GM23338 (cell line): Measurements from ENCODE around the gene PSORS1C2. TPM values are rescaled to one million over a fixed set of nuclear protein-coding genes. Genes with fewer than 3 reads are reported as not detected.
A peak's percentile ranks its signal among the peaks of the same experiment; 100 is the strongest.

Source experiments
- ATAC-seq: fragments of 200-7000 bp; cut with Tn5 transposase; 3 replicates; pipeline ENCODE4 v1.9.1; 2020
- DNase-seq: peaks from one replicate; pipeline ENCODE4 v3.0.0-alpha.2; 2015; ENCODE audit warnings: low spot score
- H2AFZ ChIP-seq: fragments of 200-600 bp; sonication (generic); 2 replicates; pipeline ENCODE4 v1.8.0; 2016; ENCODE audit warnings: antibody characterized with exemption, mild to moderate bottlenecking, moderate library complexity
- H3F3A ChIP-seq: fragments of 200-600 bp; sonication (generic); replicated peaks from 2 replicates; pipeline ENCODE4 v1.8.0; 2017; ENCODE audit warnings: antibody characterized with exemption, mixed run types, low read depth
- H3K27ac ChIP-seq: fragments of 200-600 bp; sonication (generic); 2 replicates; pipeline ENCODE4 v1.6.1; 2016; ENCODE audit warnings: low read depth
- H3K27me3 ChIP-seq: fragments of 200-600 bp; sonication (generic); 2 replicates; pipeline ENCODE4 v1.8.0; 2016; ENCODE audit warnings: mild to moderate bottlenecking, mixed run types, moderate library complexity; ENCODE audit not compliant: insufficient read depth
- H3K36me3 ChIP-seq: fragments of 200-600 bp; sonication (generic); 2 replicates; pipeline ENCODE4 v1.8.0; 2016; ENCODE audit warnings: mild to moderate bottlenecking; ENCODE audit not compliant: insufficient read depth
- H3K4me1 ChIP-seq: fragments of 200-600 bp; sonication (generic); 2 replicates; pipeline ENCODE4 v1.8.0; 2016; ENCODE audit warnings: mild to moderate bottlenecking, moderate library complexity; ENCODE audit not compliant: insufficient read depth
- H3K4me2 ChIP-seq: fragments of 200-600 bp; sonication (generic); 2 replicates; pipeline ENCODE4 v1.7.1; 2017; ENCODE audit warnings: mixed run types
- H3K4me3 ChIP-seq: fragments of 200-600 bp; sonication (generic); 2 replicates; pipeline ENCODE4 v1.6.1; 2016; ENCODE audit warnings: mixed run types
- H3K79me2 ChIP-seq: fragments of 200-600 bp; sonication (generic); replicated peaks from 2 replicates; pipeline ENCODE4 v1.8.0; 2017; ENCODE audit warnings: mild to moderate bottlenecking; ENCODE audit not compliant: insufficient read depth
- H3K9me2 ChIP-seq: fragments of 200-600 bp; sonication (generic); 2 replicates; pipeline ENCODE4 v1.8.0; 2017; ENCODE audit not compliant: insufficient read depth
- H4K20me1 ChIP-seq: fragments of 200-600 bp; sonication (generic); replicated peaks from 2 replicates; pipeline ENCODE4 v1.8.0; 2017; ENCODE audit warnings: mild to moderate bottlenecking; ENCODE audit not compliant: insufficient read depth
- H3K27ac Mint-ChIP-seq: 2 replicates; pipeline ENCODE4 v1.8.0; 2020; ENCODE audit warnings: inconsistent platforms, mild to moderate bottlenecking, moderate library complexity, mixed read lengths
- H3K27me3 Mint-ChIP-seq: 3 replicates; pipeline ENCODE4 v1.8.0; 2022; ENCODE audit warnings: low read depth, mild to moderate bottlenecking, moderate library complexity, mixed read lengths, inconsistent platforms; ENCODE audit not compliant: insufficient read depth, poor library complexity
- H3K36me3 Mint-ChIP-seq: 3 replicates; pipeline ENCODE4 v1.8.0; 2021; ENCODE audit warnings: low read depth, mild to moderate bottlenecking, inconsistent platforms, moderate library complexity, mixed read lengths
- H3K4me1 Mint-ChIP-seq: 3 replicates; pipeline ENCODE4 v1.8.0; 2020; ENCODE audit warnings: mild to moderate bottlenecking, inconsistent platforms, mixed read lengths
- H3K4me3 Mint-ChIP-seq: 3 replicates; pipeline ENCODE4 v1.8.0; 2021; ENCODE audit warnings: moderate library complexity, mild to moderate bottlenecking, inconsistent platforms, mixed read lengths
- H3K9me3 Mint-ChIP-seq: 3 replicates; pipeline ENCODE4 v1.8.0; 2020; ENCODE audit warnings: moderate library complexity, mild to moderate bottlenecking, inconsistent platforms, mixed read lengths
- CREB1 ChIP-seq: fragments of 250-450 bp; sonication (Bioruptor Pico); IDR thresholded peaks from 2 replicates; pipeline ENCODE4 v1.5.0; 2020; ENCODE audit warnings: low read depth, mild to moderate bottlenecking, moderate library complexity
- EZH2 ChIP-seq: fragments of 200-600 bp; sonication (generic); IDR thresholded peaks from one replicate; pipeline ENCODE4 v1.8.0; 2017; ENCODE audit warnings: antibody characterized with exemption, mild to moderate bottlenecking, low read depth; ENCODE audit not compliant: unreplicated experiment
- EZH2phosphoT487 ChIP-seq: fragments of 200-600 bp; sonication (generic); IDR thresholded peaks from one replicate; pipeline ENCODE4 v1.8.1; 2018; ENCODE audit warnings: antibody characterized with exemption; ENCODE audit not compliant: unreplicated experiment
- JUNB ChIP-seq: IDR thresholded peaks from one replicate; pipeline ENCODE4 v1.6.1; 2016; ENCODE audit warnings: antibody characterized with exemption; ENCODE audit not compliant: unreplicated experiment
- NANOG ChIP-seq: IDR thresholded peaks from 2 replicates; pipeline ENCODE4 v1.6.1; 2016; ENCODE audit warnings: antibody characterized with exemption, borderline replicate concordance
- POLR2AphosphoS5 ChIP-seq: IDR thresholded peaks from 2 replicates; pipeline ENCODE4 v1.6.1; 2016; ENCODE audit warnings: antibody characterized with exemption, low read depth
- STAT1 ChIP-seq: IDR thresholded peaks from one replicate; pipeline ENCODE4 v1.6.1; 2016; ENCODE audit warnings: antibody characterized with exemption; ENCODE audit not compliant: unreplicated experiment
- ZNF114 ChIP-seq: fragments of 250-450 bp; sonication (Bioruptor Pico); IDR thresholded peaks from 2 replicates; pipeline ENCODE4 v1.5.0; 2020; ENCODE audit warnings: mild to moderate bottlenecking, moderate library complexity
- ZNF331 ChIP-seq: fragments of 250-450 bp; sonication (Bioruptor Pico); IDR thresholded peaks from 2 replicates; pipeline ENCODE4 v1.5.0; 2020; ENCODE audit warnings: low read depth, mild to moderate bottlenecking, moderate library complexity
- polyA plus RNA-seq: library from polyadenylated mRNA; unstranded; fragments of >200 nt; fragmentation: Nextera tagmentation; extraction: Ambion mirVana; gene quantifications from 2 replicates; pipeline ENCODE4 v1.2.1, GENCODE V29; 2016
- total RNA-seq: library from RNA; depleted of rRNA; stranded (reverse); fragments of >200 nt; shearing (Covaris generic); gene quantifications from 2 replicates; pipeline ENCODE4 v1.2.3, GENCODE V29; 2014
- TF ChIP-seq, protein P1 (sequence below): IDR thresholded peaks from one replicate; pipeline ENCODE4 v1.6.1; 2018; ENCODE audit warnings: antibody characterized with exemption; ENCODE audit not compliant: unreplicated experiment
- TF ChIP-seq, protein P2 (sequence below): IDR thresholded peaks from 2 replicates; pipeline ENCODE4 v1.6.1; 2016; ENCODE audit warnings: antibody characterized with exemption
- TF ChIP-seq, protein P3 (sequence below): fragments of 250-450 bp; sonication (Bioruptor Pico); IDR thresholded peaks from 2 replicates; pipeline ENCODE4 v1.5.0; 2020; ENCODE audit warnings: mild to moderate bottlenecking, moderate library complexity
- TF ChIP-seq, protein P4 (sequence below), 2 experiments: fragments of 200-600 bp in 1 of 2; sonication (generic) in 1 of 2; conservative IDR thresholded peaks; 2 replicates each; pipeline versions ENCODE4 v1.5.1 to v1.6.1; 2016 to 2017; ENCODE audit warnings: antibody characterized with exemption in 2 of 2, low read depth in 2 of 2, mild to moderate bottlenecking in 2 of 2, moderate library complexity in 1 of 2

Gene PSORS1C2
- total and polyA plus RNA-seq, 2 experiments from 2014 or later, result 0.47 TPM; not detected in 1

DNA sequence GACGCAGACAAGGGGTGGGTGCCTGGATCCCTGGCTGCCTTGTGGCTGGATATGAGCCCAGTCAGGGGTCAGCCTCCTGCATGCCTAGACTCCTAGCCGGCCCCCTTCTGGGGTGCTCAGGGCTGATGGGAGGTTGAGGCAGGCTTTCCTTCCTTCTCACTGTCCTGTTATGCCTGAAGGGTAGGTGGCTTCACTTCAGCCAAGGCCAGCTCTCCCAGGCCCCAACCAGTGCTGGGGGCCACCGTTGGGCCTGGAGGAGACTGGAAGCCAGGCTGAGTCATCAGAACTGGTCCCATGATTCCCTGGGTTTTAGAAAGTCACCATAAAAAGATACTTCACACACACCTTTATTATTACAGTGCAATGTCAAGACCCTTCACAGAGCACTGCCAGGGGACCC is 34.5 kb upstream of the PSORS1C2 start:
- Histone ChIP-seq H3K4me3 (peak overlapping the region; percentile 100), H3K4me1 (peaks cover 41% of the 10 kb centered on the region), H2AFZ (no peak overlapping the region), H4K20me1 (peaks cover 19% of the 10 kb centered on the region), H3K79me2 (peaks cover 47% of the 10 kb centered on the region), H3K27me3 (no peaks in the 10 kb centered on the region), H3K27ac (peak overlapping the region; percentile 100), H3K36me3 (0 out of 2 replicates have a peak, but pooled peaks cover 2% of the 10 kb centered on the region), H3K4me2 (peak overlapping the region; percentile 88), H3K9me2 (no peaks in the 10 kb centered on the region), H3F3A (peaks cover 20% of the 10 kb centered on the region)
- H3K4me3 Mint-ChIP-seq, result peak overlapping the region; percentile 86
- H3K27ac Mint-ChIP-seq, result peak overlapping the region; percentile 97
- no peaks in the 10 kb centered on the region; the same call in 2 of the 3 replicates for H3K9me3 Mint-ChIP-seq
- DNase-seq, result no peak
- ATAC-seq, result no peak
- peaks cover 50% of the 10 kb centered on the region for H3K4me1 Mint-ChIP-seq
- TF ChIP-seq STAT1 (no peak), ZNF114 (no peak), EZH2phosphoT487 (no peak), ZNF331 (CRISPR knock-in tag) (no peak), NANOG (no peak), POLR2AphosphoS5 (no peak), EZH2 (no peak), CREB1 (no peak), JUNB (no peak)
- TF ChIP-seq, protein P1, sequence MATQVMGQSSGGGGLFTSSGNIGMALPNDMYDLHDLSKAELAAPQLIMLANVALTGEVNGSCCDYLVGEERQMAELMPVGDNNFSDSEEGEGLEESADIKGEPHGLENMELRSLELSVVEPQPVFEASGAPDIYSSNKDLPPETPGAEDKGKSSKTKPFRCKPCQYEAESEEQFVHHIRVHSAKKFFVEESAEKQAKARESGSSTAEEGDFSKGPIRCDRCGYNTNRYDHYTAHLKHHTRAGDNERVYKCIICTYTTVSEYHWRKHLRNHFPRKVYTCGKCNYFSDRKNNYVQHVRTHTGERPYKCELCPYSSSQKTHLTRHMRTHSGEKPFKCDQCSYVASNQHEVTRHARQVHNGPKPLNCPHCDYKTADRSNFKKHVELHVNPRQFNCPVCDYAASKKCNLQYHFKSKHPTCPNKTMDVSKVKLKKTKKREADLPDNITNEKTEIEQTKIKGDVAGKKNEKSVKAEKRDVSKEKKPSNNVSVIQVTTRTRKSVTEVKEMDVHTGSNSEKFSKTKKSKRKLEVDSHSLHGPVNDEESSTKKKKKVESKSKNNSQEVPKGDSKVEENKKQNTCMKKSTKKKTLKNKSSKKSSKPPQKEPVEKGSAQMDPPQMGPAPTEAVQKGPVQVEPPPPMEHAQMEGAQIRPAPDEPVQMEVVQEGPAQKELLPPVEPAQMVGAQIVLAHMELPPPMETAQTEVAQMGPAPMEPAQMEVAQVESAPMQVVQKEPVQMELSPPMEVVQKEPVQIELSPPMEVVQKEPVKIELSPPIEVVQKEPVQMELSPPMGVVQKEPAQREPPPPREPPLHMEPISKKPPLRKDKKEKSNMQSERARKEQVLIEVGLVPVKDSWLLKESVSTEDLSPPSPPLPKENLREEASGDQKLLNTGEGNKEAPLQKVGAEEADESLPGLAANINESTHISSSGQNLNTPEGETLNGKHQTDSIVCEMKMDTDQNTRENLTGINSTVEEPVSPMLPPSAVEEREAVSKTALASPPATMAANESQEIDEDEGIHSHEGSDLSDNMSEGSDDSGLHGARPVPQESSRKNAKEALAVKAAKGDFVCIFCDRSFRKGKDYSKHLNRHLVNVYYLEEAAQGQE, result no peak
- TF ChIP-seq, protein P2, sequence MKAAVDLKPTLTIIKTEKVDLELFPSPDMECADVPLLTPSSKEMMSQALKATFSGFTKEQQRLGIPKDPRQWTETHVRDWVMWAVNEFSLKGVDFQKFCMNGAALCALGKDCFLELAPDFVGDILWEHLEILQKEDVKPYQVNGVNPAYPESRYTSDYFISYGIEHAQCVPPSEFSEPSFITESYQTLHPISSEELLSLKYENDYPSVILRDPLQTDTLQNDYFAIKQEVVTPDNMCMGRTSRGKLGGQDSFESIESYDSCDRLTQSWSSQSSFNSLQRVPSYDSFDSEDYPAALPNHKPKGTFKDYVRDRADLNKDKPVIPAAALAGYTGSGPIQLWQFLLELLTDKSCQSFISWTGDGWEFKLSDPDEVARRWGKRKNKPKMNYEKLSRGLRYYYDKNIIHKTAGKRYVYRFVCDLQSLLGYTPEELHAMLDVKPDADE, result no peak
- TF ChIP-seq, protein P3, sequence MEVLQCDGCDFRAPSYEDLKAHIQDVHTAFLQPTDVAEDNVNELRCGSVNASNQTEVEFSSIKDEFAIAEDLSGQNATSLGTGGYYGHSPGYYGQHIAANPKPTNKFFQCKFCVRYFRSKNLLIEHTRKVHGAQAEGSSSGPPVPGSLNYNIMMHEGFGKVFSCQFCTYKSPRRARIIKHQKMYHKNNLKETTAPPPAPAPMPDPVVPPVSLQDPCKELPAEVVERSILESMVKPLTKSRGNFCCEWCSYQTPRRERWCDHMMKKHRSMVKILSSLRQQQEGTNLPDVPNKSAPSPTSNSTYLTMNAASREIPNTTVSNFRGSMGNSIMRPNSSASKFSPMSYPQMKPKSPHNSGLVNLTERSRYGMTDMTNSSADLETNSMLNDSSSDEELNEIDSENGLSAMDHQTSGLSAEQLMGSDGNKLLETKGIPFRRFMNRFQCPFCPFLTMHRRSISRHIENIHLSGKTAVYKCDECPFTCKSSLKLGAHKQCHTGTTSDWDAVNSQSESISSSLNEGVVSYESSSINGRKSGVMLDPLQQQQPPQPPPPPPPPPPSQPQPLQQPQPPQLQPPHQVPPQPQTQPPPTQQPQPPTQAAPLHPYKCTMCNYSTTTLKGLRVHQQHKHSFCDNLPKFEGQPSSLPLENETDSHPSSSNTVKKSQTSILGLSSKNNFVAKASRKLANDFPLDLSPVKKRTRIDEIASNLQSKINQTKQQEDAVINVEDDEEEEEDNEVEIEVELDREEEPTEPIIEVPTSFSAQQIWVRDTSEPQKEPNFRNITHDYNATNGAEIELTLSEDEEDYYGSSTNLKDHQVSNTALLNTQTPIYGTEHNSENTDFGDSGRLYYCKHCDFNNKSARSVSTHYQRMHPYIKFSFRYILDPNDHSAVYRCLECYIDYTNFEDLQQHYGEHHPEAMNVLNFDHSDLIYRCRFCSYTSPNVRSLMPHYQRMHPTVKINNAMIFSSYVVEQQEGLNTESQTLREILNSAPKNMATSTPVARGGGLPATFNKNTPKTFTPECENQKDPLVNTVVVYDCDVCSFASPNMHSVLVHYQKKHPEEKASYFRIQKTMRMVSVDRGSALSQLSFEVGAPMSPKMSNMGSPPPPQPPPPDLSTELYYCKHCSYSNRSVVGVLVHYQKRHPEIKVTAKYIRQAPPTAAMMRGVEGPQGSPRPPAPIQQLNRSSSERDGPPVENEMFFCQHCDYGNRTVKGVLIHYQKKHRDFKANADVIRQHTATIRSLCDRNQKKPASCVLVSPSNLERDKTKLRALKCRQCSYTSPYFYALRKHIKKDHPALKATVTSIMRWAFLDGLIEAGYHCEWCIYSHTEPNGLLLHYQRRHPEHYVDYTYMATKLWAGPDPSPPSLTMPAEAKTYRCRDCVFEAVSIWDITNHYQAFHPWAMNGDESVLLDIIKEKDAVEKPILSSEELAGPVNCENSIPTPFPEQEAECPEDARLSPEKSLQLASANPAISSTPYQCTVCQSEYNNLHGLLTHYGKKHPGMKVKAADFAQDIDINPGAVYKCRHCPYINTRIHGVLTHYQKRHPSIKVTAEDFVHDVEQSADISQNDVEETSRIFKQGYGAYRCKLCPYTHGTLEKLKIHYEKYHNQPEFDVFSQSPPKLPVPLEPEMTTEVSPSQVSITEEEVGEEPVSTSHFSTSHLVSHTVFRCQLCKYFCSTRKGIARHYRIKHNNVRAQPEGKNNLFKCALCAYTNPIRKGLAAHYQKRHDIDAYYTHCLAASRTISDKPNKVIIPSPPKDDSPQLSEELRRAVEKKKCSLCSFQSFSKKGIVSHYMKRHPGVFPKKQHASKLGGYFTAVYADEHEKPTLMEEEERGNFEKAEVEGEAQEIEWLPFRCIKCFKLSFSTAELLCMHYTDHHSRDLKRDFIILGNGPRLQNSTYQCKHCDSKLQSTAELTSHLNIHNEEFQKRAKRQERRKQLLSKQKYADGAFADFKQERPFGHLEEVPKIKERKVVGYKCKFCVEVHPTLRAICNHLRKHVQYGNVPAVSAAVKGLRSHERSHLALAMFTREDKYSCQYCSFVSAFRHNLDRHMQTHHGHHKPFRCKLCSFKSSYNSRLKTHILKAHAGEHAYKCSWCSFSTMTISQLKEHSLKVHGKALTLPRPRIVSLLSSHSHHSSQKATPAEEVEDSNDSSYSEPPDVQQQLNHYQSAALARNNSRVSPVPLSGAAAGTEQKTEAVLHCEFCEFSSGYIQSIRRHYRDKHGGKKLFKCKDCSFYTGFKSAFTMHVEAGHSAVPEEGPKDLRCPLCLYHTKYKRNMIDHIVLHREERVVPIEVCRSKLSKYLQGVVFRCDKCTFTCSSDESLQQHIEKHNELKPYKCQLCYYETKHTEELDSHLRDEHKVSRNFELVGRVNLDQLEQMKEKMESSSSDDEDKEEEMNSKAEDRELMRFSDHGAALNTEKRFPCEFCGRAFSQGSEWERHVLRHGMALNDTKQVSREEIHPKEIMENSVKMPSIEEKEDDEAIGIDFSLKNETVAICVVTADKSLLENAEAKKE, result no peak
- TF ChIP-seq, protein P4, sequence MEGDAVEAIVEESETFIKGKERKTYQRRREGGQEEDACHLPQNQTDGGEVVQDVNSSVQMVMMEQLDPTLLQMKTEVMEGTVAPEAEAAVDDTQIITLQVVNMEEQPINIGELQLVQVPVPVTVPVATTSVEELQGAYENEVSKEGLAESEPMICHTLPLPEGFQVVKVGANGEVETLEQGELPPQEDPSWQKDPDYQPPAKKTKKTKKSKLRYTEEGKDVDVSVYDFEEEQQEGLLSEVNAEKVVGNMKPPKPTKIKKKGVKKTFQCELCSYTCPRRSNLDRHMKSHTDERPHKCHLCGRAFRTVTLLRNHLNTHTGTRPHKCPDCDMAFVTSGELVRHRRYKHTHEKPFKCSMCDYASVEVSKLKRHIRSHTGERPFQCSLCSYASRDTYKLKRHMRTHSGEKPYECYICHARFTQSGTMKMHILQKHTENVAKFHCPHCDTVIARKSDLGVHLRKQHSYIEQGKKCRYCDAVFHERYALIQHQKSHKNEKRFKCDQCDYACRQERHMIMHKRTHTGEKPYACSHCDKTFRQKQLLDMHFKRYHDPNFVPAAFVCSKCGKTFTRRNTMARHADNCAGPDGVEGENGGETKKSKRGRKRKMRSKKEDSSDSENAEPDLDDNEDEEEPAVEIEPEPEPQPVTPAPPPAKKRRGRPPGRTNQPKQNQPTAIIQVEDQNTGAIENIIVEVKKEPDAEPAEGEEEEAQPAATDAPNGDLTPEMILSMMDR (conservative IDR thresholded peaks at IDR 0.05; ENCODE audit: low read depth in 2 of 2), result no peak
- peaks cover 36% of the 10 kb centered on the region for H3K27me3 Mint-ChIP-seq
- peaks cover 21% of the 10 kb centered on the region for H3K36me3 Mint-ChIP-seq
